ENCODE results near the gene STX16.

DNA sequence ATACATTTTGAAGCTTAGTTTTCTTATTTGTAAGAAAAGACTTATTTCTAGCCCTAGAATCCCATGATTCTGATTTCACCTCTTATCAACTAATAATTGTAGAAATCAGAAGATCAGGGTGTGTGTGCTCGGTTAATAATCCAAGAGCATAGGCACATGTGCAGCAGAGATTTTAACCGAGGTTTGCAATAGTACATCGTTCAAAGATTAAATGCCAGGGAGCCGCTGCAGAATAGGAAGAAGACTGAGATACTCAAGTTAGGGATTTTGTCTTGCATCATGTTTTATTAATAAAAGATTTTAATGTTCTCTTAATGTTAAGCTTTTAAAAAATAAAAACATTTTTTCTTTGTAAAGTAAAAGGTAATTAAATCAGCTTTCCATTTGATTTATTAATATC lies 6.9 kb downstream of the STX16 start:
- TF ChIP-seq POLR2AphosphoS5 (IDR thresholded peaks at IDR 0.05) (no peak), POLR2A (IDR thresholded peaks at IDR 0.05) (no peak)

Data from gastroesophageal sphincter (tissue), 2 donors.